PFSK-1 (cell line): ENCODE measurements around the gene NPL.

Experiments used
- POLR2AphosphoS5 ChIP-seq: IDR thresholded peaks from 2 replicates; pipeline ENCODE4 v1.6.1; 2012; ENCODE audit warnings: low read depth, mild to moderate bottlenecking, control low read depth, low read length, moderate library complexity
- REST ChIP-seq, 2 experiments: IDR thresholded peaks; 2 replicates each; pipeline versions ENCODE4 v1.6.1 to v1.8.0; 2011 to 2012; ENCODE audit warnings: low read depth in 2 of 2, low read length in 2 of 2, control low read depth in 1 of 2, inconsistent platforms in 1 of 2, mild to moderate bottlenecking in 1 of 2, moderate library complexity in 1 of 2; ENCODE audit not compliant: insufficient read depth in 1 of 2

GRCh38 chr1:182875889-182876288 lies 86.3 kb downstream of the NPL start:
- TF ChIP-seq REST (IDR thresholded peaks at IDR 0.05; ENCODE audit: insufficient read depth in 1 of 2, low read depth in 2 of 2, low read length in 2 of 2) (no peak), POLR2AphosphoS5 (no peak)
